ENCODE data around the gene FAM78A. TPM values are rescaled to one million over a fixed set of nuclear protein-coding genes. Genes with fewer than 3 reads are reported as not detected.

FAM78A gene
- polyA plus RNA-seq, 1 donor from 2014 or later = 0.47 TPM

DNA sequence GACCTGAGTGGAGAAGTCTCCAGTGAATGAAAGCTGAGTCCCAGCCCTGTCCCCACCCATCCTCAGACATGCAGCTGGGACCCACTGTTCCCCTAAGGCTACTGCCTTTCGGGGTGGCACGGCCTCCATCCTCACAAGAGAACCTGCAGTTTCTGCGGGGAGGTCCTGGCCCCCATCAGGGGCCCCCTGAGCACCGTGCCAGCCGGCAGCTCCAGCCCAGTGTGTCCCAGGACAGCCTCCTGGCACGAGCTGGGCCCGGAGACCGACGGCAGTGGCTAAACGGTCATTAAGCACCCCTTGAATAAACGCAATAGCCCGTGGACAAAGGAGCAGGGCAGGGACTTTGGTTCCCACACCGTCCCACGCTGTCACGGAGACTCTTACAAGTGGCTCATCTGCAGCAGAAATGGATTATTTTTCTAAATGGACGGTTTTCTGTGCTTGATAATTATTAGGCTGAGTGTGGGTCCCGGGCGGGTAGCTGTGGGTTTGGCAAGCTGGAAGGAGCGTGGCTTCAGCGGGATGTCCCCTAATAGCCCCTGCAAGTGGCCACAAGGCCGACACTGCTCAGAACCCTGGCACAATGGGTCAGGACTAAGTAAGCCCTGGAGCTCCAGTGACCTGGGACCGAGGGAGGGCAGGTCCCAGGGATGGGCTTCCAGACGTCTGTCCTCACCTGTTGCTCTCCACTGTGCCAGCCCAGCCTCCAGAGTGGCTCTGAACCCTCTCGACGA, 17.4 kb downstream of the FAM78A start:
- H3K27ac ChIP-seq (ENCODE audit: low read length) = no peak overlapping the region
- H2AFZ ChIP-seq (ENCODE audit: low read depth, low read length) = no peak overlapping the region
- H3K9ac ChIP-seq (ENCODE audit: low read length) = no peak overlapping the region
- no peak overlapping the region for H3K4me2 ChIP-seq (ENCODE audit: low read length)
- H3K9me2 ChIP-seq (ENCODE audit: insufficient read depth, low read length) = no peaks in the 10 kb centered on the region
- H3K4me3 ChIP-seq (ENCODE audit: low read length) = no peak overlapping the region
- TF ChIP-seq, protein P1, sequence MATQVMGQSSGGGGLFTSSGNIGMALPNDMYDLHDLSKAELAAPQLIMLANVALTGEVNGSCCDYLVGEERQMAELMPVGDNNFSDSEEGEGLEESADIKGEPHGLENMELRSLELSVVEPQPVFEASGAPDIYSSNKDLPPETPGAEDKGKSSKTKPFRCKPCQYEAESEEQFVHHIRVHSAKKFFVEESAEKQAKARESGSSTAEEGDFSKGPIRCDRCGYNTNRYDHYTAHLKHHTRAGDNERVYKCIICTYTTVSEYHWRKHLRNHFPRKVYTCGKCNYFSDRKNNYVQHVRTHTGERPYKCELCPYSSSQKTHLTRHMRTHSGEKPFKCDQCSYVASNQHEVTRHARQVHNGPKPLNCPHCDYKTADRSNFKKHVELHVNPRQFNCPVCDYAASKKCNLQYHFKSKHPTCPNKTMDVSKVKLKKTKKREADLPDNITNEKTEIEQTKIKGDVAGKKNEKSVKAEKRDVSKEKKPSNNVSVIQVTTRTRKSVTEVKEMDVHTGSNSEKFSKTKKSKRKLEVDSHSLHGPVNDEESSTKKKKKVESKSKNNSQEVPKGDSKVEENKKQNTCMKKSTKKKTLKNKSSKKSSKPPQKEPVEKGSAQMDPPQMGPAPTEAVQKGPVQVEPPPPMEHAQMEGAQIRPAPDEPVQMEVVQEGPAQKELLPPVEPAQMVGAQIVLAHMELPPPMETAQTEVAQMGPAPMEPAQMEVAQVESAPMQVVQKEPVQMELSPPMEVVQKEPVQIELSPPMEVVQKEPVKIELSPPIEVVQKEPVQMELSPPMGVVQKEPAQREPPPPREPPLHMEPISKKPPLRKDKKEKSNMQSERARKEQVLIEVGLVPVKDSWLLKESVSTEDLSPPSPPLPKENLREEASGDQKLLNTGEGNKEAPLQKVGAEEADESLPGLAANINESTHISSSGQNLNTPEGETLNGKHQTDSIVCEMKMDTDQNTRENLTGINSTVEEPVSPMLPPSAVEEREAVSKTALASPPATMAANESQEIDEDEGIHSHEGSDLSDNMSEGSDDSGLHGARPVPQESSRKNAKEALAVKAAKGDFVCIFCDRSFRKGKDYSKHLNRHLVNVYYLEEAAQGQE (IDR thresholded peaks at IDR 0.05; ENCODE audit: borderline replicate concordance) = no peak
- TF ChIP-seq TAF1 (IDR thresholded peaks at IDR 0.05; ENCODE audit: low read depth) (no peak), EZH2 (IDR thresholded peaks at IDR 0.05; ENCODE audit: borderline replicate concordance, insufficient read depth, low read length, poor library complexity, severe bottlenecking) (no peak), EP300 (conservative IDR thresholded peaks at IDR 0.05; ENCODE audit: poor library complexity, severe bottlenecking) (no peak), SMC3 (conservative IDR thresholded peaks at IDR 0.05; ENCODE audit: poor library complexity) (no peak), RAD21 (conservative IDR thresholded peaks at IDR 0.05) (no peak), POLR2AphosphoS5 (IDR thresholded peaks at IDR 0.05) (no peak), MXI1 (conservative IDR thresholded peaks at IDR 0.05; ENCODE audit: poor library complexity, severe bottlenecking) (no peak)
- TF ChIP-seq, protein P2, sequence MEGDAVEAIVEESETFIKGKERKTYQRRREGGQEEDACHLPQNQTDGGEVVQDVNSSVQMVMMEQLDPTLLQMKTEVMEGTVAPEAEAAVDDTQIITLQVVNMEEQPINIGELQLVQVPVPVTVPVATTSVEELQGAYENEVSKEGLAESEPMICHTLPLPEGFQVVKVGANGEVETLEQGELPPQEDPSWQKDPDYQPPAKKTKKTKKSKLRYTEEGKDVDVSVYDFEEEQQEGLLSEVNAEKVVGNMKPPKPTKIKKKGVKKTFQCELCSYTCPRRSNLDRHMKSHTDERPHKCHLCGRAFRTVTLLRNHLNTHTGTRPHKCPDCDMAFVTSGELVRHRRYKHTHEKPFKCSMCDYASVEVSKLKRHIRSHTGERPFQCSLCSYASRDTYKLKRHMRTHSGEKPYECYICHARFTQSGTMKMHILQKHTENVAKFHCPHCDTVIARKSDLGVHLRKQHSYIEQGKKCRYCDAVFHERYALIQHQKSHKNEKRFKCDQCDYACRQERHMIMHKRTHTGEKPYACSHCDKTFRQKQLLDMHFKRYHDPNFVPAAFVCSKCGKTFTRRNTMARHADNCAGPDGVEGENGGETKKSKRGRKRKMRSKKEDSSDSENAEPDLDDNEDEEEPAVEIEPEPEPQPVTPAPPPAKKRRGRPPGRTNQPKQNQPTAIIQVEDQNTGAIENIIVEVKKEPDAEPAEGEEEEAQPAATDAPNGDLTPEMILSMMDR (IDR thresholded peaks at IDR 0.05; ENCODE audit: poor library complexity, severe bottlenecking) = no peak
- H3K27me3 ChIP-seq (ENCODE audit: insufficient read depth, low read depth, low read length) = no peaks in the 10 kb centered on the region
- no peaks in the 10 kb centered on the region for H3K79me2 ChIP-seq (replicated peaks; ENCODE audit: insufficient read depth, low read length)
- no peaks in the 10 kb centered on the region for H3K36me3 ChIP-seq (ENCODE audit: insufficient read depth, low read length)
- no peaks in the 10 kb centered on the region for H3K9me3 ChIP-seq (ENCODE audit: low read length)
- no peaks in the 10 kb centered on the region for H3F3A ChIP-seq (ENCODE audit: insufficient read depth, low read length, poor library complexity, severe bottlenecking)
- H4K20me1 ChIP-seq (ENCODE audit: insufficient read depth) = no peaks in the 10 kb centered on the region

DNA sequence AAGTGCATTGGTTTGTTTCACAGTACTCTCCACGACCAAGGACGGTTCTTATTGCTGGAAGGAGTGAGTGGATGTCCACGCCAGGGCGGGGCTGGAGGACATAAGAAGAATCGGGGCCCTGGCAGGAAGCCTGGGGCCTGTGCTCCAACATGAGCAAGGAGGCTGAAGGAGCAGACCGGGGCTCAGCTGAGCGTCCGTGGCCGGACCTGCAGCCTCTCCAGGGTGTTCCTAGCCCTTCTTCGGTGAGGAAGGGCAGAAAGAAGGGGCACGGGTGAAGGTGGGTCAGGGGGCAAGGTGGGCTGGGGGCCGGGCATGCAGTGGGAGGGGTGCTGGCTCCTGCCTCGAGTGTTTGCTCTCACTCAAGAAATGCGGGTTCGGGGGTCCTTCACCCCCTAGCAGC, 18.1 kb downstream of the FAM78A start:
- Histone ChIP-seq H4K20me1 (ENCODE audit: insufficient read depth) (no peaks in the 10 kb centered on the region), H3F3A (ENCODE audit: insufficient read depth, low read length, poor library complexity, severe bottlenecking) (no peaks in the 10 kb centered on the region), H3K79me2 (replicated peaks; ENCODE audit: insufficient read depth, low read length) (no peaks in the 10 kb centered on the region), H3K4me2 (ENCODE audit: low read length) (no peak overlapping the region), H2AFZ (ENCODE audit: low read depth, low read length) (no peak overlapping the region), H3K36me3 (ENCODE audit: insufficient read depth, low read length) (no peaks in the 10 kb centered on the region), H3K27me3 (ENCODE audit: insufficient read depth, low read depth, low read length) (no peaks in the 10 kb centered on the region), H3K27ac (ENCODE audit: low read length) (no peak overlapping the region), H3K9me2 (ENCODE audit: insufficient read depth, low read length) (no peaks in the 10 kb centered on the region), H3K4me3 (ENCODE audit: low read length) (no peak overlapping the region), H3K9ac (ENCODE audit: low read length) (no peak overlapping the region), H3K9me3 (ENCODE audit: low read length) (no peaks in the 10 kb centered on the region)
- TF ChIP-seq EZH2 (IDR thresholded peaks at IDR 0.05; ENCODE audit: borderline replicate concordance, insufficient read depth, low read length, poor library complexity, severe bottlenecking) (no peak), EP300 (conservative IDR thresholded peaks at IDR 0.05; ENCODE audit: poor library complexity, severe bottlenecking) (no peak), RAD21 (conservative IDR thresholded peaks at IDR 0.05) (no peak), POLR2AphosphoS5 (IDR thresholded peaks at IDR 0.05) (no peak), MXI1 (conservative IDR thresholded peaks at IDR 0.05; ENCODE audit: poor library complexity, severe bottlenecking) (no peak), TAF1 (IDR thresholded peaks at IDR 0.05; ENCODE audit: low read depth) (no peak), SMC3 (conservative IDR thresholded peaks at IDR 0.05; ENCODE audit: poor library complexity) (no peak)
- TF ChIP-seq, protein P1 (IDR thresholded peaks at IDR 0.05; ENCODE audit: borderline replicate concordance) = no peak
- TF ChIP-seq, protein P2 (IDR thresholded peaks at IDR 0.05; ENCODE audit: poor library complexity, severe bottlenecking) = no peak
